Pancreas (tissue), 10 donors: Measurements from ENCODE around the gene KCNJ11. TPM values are rescaled to one million over a fixed set of nuclear protein-coding genes. Genes with fewer than 3 reads are reported as not detected.
"Not testable (repeated sequence)": the region's sequence is repeated elsewhere in the genome, so short reads cannot be mapped to it uniquely, and the experiment has no call there.

Experiments used
- ATAC-seq, 4 donors: fragments of 200-7000 bp; cut with Tn5 transposase; one replicate each; pipeline versions ENCODE4 v1.8.0 to v1.9.1; 2020; ENCODE audit warnings: mild to moderate bottlenecking in 4 of 4, moderate library complexity in 4 of 4
- DNase-seq, 6 donors: peaks; one replicate each; pipeline ENCODE4 v3.0.0-alpha.2; 2020
- FAIRE-seq: peaks from 2 replicates; lab custom pipeline; 2012; peaks lifted over from hg19 to GRCh38; lab: Jason Lieb, UNC
- H3K27ac ChIP-seq, 4 donors: fragments of 200-600 bp; sonication (generic); 1 replicate in 3 of 4; 2 replicates in 1 of 4; pipeline versions ENCODE4 v1.5.0 to v1.8.0; 2020
- H3K27me3 ChIP-seq, 4 donors: fragments of 200-600 bp; one replicate each; pipeline ENCODE4 v1.8.0; 2021
- H3K36me3 ChIP-seq, 3 donors: fragments of 200-600 bp; sonication (generic) in 1 of 3; one replicate each; pipeline versions ENCODE4 v1.5.0 to v1.8.0; 2020 to 2021
- H3K4me1 ChIP-seq, 3 donors: fragments of 200-600 bp; one replicate each; pipeline ENCODE4 v1.8.0; 2021
- H3K4me3 ChIP-seq, 4 donors: fragments of 200-600 bp; sonication (generic) in 2 of 4; one replicate each; pipeline versions ENCODE4 v1.5.0 to v1.8.0; 2020 to 2021
- H3K9me3 ChIP-seq, 4 donors: fragments of 200-600 bp; one replicate each; pipeline ENCODE4 v1.8.0; 2021
- WGBS, 2 donors: extraction: QIAGEN DNeasy Blood & Tissue Kit; methylation state at CpG; one replicate each; pipeline ENCODE4 v1.1.7; 2013; 5-methylcytosine and 5-hydroxymethylcytosine counted together
- intact Hi-C, 3 donors: fragments of 100-400 bp; cut with DNase I; formaldehyde crosslinking; loops; one replicate each; pipeline versions ENCODE4 v1.11.1 to v1.14.2; 2022
- polyA plus RNA-seq, 2 donors: library from polyadenylated mRNA; stranded (reverse); fragments of 200-250 nt; gene quantifications; one replicate each; pipeline ENCODE4 v1.2.3, GENCODE V29; 2013
- total RNA-seq, 6 donors: library from RNA; stranded (reverse); fragmentation: NEBNext Ultra II Directional in 4 of 6; extraction: Animal tissue kit (Norgen Biotek cat#: 25700) in 4 of 6; gene quantifications; one replicate each; pipeline versions ENCODE4 v1.2.1 to v1.2.4, GENCODE V29; 2021 to 2023
- TF ChIP-seq, protein P1 (sequence below), 4 donors: fragments of 200-600 bp; sonication (generic) in 3 of 4; IDR thresholded peaks; one replicate each; pipeline versions ENCODE4 v1.5.0 to v1.8.0; 2021; ENCODE audit warnings: antibody characterized with exemption in 4 of 4
- donor health status: healthy with polysubstance abuse.
- donor health status: DM: no; HTN: no; CAD: no; lungs with moderate emphysema.
- donor health status: DM: no; HTN: no; CAD: no.
- donor health status: control.
- donor health status: control.
- donor health status: Bipolar disorder and iron deficiency.
- donor health status: DM: yes; HTN: yes; CAD: no.
- donor health status: DM: no; HTN: no; CAD: no.
- donor health status: DM: no; HTN: no; CAD: no.
- donor health status: DM: yes; HTN: yes; CAD: no.

KCNJ11 gene
- total and polyA plus RNA-seq, 8 donors = 5.0 to 17.7 (median 11.1) TPM

DNA sequence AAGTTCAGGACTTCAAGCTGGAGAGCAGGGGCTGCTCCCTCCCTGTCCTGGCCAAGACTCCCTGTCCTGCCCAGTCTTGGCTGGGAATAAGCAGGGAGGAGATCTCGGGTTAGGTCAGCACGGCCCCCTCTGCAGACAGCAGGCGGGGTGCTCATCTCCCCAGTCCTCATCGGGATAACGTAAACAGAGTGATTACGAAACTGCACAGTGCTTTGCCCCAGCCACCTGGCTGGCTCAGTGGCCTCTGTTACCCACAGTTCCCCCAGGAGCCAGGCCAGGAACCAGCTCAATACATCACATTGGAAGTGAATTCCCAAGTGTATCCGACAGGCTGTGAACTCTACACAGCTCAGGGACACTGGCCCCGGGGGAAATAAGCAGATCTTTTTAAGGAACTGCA is 42.7 kb upstream of the KCNJ11 start:
- peak in 1 of 4 donors; percentile 36 for ATAC-seq
- no peak for FAIRE-seq
- intact Hi-C loops = no loop called here

GRCh38 chr11:17430616-17431015 is 42.2 kb upstream of the KCNJ11 start:
- WGBS, 2 donors = 87 to 91% methylated on average over 13 of the region's 13 CpGs
- no peak overlapping the region for H3K27ac ChIP-seq
- intact Hi-C loops = no loop called here

More for the DNA sequence above, 42.7 kb upstream of the KCNJ11 start:
- Histone ChIP-seq H3K27me3 (no peaks in the 10 kb centered on the region), H3K36me3 (no peaks in the 10 kb centered on the region), H3K4me1 (no peaks in the 10 kb centered on the region), H3K4me3 (no peak overlapping the region), H3K27ac (no peak overlapping the region), H3K9me3 (no peaks in the 10 kb centered on the region)
- DNase-seq = no peak
- TF ChIP-seq, protein P1, sequence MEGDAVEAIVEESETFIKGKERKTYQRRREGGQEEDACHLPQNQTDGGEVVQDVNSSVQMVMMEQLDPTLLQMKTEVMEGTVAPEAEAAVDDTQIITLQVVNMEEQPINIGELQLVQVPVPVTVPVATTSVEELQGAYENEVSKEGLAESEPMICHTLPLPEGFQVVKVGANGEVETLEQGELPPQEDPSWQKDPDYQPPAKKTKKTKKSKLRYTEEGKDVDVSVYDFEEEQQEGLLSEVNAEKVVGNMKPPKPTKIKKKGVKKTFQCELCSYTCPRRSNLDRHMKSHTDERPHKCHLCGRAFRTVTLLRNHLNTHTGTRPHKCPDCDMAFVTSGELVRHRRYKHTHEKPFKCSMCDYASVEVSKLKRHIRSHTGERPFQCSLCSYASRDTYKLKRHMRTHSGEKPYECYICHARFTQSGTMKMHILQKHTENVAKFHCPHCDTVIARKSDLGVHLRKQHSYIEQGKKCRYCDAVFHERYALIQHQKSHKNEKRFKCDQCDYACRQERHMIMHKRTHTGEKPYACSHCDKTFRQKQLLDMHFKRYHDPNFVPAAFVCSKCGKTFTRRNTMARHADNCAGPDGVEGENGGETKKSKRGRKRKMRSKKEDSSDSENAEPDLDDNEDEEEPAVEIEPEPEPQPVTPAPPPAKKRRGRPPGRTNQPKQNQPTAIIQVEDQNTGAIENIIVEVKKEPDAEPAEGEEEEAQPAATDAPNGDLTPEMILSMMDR (IDR thresholded peaks at IDR 0.05) = no peak
- WGBS, 2 donors = 55 to 62% methylated on average over 8 of the region's 8 CpGs

DNA sequence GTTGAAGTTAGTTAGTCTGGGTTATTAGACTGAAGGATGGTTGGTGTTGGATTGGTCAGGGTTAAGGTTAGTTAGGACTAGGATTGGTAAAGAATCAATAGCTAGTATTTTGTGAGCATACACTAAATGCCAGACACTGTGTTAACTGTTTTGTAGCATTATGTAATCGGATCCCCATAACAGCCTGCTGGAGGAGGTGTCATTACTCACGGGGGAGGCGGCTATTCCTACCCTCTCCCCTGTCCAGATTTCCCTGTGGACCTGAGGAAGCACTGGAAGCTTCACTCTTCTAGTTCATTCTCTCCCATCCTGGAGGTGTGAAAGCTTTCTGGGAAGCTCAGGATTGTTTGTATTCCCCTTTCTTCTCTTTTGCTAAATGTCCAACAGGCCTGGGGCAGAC is 40.5 kb upstream of the KCNJ11 start:
- Histone ChIP-seq H3K36me3 (no peaks in the 10 kb centered on the region), H3K27ac (no peak overlapping the region), H3K9me3 (no peaks in the 10 kb centered on the region), H3K27me3 (no peaks in the 10 kb centered on the region), H3K4me3 (no peak overlapping the region), H3K4me1 (no peaks in the 10 kb centered on the region)
- DNase-seq = no peak
- TF ChIP-seq, protein P1 (IDR thresholded peaks at IDR 0.05) = no peak
- no peak for FAIRE-seq
- intact Hi-C loops = no loop called here
- ATAC-seq = no peak
- WGBS, 2 donors = 84 to 88% methylated on average over 3 of the region's 3 CpGs

More at GRCh38 chr11:17430616-17431015, 42.2 kb upstream of the KCNJ11 start:
- H3K36me3 ChIP-seq = no peaks in the 10 kb centered on the region
- no peak for FAIRE-seq
- no peaks in the 10 kb centered on the region for H3K4me1 ChIP-seq
- H3K27me3 ChIP-seq = no peaks in the 10 kb centered on the region
- ATAC-seq = no peak
- no peaks in the 10 kb centered on the region for H3K9me3 ChIP-seq
- H3K4me3 ChIP-seq = no peak overlapping the region
- no peak for DNase-seq
- TF ChIP-seq, protein P1 (IDR thresholded peaks at IDR 0.05) = no peak

GRCh38 chr11:17428261-17428660 is 39.8 kb upstream of the KCNJ11 start:
- TF ChIP-seq, protein P1 (IDR thresholded peaks at IDR 0.05) = no peak
- 89 to 94% methylated on average over 11 of the region's 11 CpGs for WGBS, 2 donors
- Histone ChIP-seq H3K27me3 (no peaks in the 10 kb centered on the region), H3K36me3 (no peaks in the 10 kb centered on the region), H3K9me3 (no peaks in the 10 kb centered on the region), H3K4me3 (no peak overlapping the region), H3K27ac (no peak overlapping the region), H3K4me1 (no peaks in the 10 kb centered on the region)
- ATAC-seq (no peak), FAIRE-seq (no peak), DNase-seq (no peak)
- intact Hi-C loops = no loop called here

DNA sequence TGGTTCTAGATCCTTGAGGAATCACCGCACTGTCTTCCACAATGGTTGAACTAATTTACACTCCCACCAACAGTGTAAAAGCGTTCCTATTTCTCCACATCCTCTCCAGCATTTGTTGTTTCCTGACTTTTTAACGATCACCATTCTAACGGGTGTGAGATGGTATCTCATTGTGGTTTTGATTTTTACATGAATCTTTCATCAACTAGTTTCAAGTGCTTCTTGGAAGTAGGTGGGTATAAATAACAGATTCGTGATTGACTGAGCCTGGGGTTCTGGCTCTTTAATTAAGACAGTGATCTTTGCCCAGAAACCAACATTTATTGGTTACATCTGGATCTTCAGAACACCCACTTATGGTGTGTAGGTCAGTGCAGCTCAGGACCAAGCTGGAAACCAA is 37.8 kb upstream of the KCNJ11 start:
- H3K4me3 ChIP-seq, H3K4me1 ChIP-seq, ATAC-seq, intact Hi-C loops, DNase-seq, H3K9me3 ChIP-seq, H3K27me3 ChIP-seq, FAIRE-seq, H3K36me3 ChIP-seq, H3K27ac ChIP-seq: not testable (repeated sequence)
- 80 to 84% methylated on average over 5 of the region's 5 CpGs for WGBS, 2 donors
